GM06990 (cell line): ENCODE measurements around the gene CARD6.
"Not testable (repeated sequence)": the region's sequence is repeated elsewhere in the genome, so short reads cannot be mapped to it uniquely, and the experiment has no call there.

Experiments
- DNase-seq: peaks from one replicate; pipeline ENCODE4 v3.0.0-alpha.2; 2011; ENCODE audit not compliant: insufficient read length; ENCODE audit errors: extremely low read depth
- H3K27me3 ChIP-seq: replicated peaks from 2 replicates; pipeline ENCODE4 v1.6.0; 2011; ENCODE audit warnings: low read length; ENCODE audit not compliant: control insufficient read depth, insufficient read depth
- H3K36me3 ChIP-seq: 2 replicates; pipeline ENCODE4 v1.5.1; 2011; ENCODE audit warnings: low read length; ENCODE audit not compliant: control insufficient read depth, insufficient read depth
- H3K4me3 ChIP-seq: replicated peaks from 2 replicates; pipeline ENCODE4 v1.5.1; 2011; ENCODE audit warnings: low read depth, mild to moderate bottlenecking, control low read depth, low read length
- TF ChIP-seq, protein P1 (sequence below): IDR thresholded peaks from 2 replicates; pipeline ENCODE4 v1.5.1; 2011; ENCODE audit warnings: low read length, control low read depth, mild to moderate bottlenecking, inconsistent platforms; ENCODE audit not compliant: insufficient read depth, poor library complexity, severe bottlenecking

CARD6 gene

GRCh38 chr5:40844565-40844964 is 3.4 kb downstream of the CARD6 start:
- no peak for DNase-seq
- Histone ChIP-seq H3K4me3 (no peak overlapping the region), H3K27me3 (no peaks in the 10 kb centered on the region), H3K36me3 (no peaks in the 10 kb centered on the region)
- TF ChIP-seq, protein P1, sequence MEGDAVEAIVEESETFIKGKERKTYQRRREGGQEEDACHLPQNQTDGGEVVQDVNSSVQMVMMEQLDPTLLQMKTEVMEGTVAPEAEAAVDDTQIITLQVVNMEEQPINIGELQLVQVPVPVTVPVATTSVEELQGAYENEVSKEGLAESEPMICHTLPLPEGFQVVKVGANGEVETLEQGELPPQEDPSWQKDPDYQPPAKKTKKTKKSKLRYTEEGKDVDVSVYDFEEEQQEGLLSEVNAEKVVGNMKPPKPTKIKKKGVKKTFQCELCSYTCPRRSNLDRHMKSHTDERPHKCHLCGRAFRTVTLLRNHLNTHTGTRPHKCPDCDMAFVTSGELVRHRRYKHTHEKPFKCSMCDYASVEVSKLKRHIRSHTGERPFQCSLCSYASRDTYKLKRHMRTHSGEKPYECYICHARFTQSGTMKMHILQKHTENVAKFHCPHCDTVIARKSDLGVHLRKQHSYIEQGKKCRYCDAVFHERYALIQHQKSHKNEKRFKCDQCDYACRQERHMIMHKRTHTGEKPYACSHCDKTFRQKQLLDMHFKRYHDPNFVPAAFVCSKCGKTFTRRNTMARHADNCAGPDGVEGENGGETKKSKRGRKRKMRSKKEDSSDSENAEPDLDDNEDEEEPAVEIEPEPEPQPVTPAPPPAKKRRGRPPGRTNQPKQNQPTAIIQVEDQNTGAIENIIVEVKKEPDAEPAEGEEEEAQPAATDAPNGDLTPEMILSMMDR = no peak

DNA sequence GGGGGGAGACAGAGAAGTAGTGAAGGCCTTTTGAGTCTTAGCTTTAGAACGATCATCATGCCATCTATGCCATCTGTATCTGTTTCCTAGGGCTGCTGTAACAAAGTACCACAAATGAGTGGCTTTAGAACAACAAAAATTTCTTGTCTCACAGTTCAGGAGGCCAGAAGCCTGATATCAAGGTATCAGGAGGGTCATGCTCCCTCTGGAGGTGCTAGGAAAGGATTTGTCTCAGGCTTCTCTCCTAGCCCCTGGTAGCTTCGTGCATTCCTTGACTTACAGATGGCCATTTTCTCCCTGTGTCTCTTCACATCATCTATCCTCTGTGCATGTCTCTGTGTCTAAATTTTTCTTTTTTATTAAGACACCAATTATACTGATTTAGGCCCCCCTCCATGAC is 5.2 kb downstream of the CARD6 start:
- no peak overlapping the region for H3K4me3 ChIP-seq
- H3K27me3 ChIP-seq = no peaks in the 10 kb centered on the region
- H3K36me3 ChIP-seq = no peaks in the 10 kb centered on the region
- TF ChIP-seq, protein P1 = no peak
- DNase-seq = no peak

- H3K4me3 ChIP-seq = no peak overlapping the region
- TF ChIP-seq, protein P1 = no peak
- H3K36me3 ChIP-seq = no peaks in the 10 kb centered on the region
- DNase-seq = no peak
- no peaks in the 10 kb centered on the region for H3K27me3 ChIP-seq
Measured at GRCh38 chr5:40847525-40847924, 6.4 kb downstream of the CARD6 start.

DNA sequence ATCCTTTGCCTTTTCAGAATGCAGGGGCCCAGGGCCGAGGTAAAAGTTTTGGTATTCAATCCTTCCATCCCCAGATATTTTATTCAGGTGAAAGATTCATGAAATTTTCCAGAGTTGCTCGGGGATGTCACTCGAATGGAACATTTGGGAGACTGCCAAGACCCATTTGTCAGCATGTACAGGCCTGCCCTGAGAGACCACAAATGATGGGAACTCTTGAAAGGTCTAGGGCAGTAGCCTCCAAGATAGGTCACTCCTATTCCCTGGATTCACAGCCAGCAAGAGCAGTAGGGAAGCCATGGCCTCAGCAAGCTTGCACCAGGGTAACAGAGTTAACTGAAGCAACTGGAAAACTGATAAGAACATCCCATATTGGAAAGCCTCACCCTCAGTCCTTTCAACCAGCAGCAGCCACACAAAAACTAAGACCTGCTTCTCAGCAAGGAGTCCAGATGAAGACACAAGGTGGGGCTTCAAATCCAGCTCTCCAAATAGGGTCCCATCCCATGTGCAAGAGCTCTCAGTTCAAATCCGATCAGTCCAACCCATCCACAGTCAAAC is 12.5 kb downstream of the CARD6 start:
- no peak for DNase-seq

DNA sequence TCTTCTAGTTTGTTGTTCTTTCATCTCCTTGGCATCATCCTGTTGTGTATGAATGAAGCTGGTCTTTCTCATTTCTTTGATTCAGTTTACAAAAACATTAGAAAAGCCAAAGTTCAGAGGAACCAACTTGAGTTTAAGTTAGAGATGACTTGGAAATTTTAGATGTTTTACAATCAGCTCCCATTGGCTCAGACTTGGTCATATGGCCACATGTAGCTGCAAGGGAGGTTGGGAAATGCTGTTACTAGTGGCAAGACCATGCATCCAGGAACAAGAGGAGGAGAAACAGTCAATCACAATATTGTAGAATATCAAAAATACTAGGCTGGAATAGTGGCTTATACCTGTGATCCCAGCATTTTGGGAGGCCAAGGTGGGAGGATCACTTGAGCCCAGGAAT is 19.5 kb downstream of the CARD6 start:
- H3K27me3 ChIP-seq = no peaks in the 10 kb centered on the region
- no peak for DNase-seq
- H3K36me3 ChIP-seq = no peaks in the 10 kb centered on the region
- no peak overlapping the region for H3K4me3 ChIP-seq
- TF ChIP-seq, protein P1 = no peak

More for the DNA sequence above, 12.5 kb downstream of the CARD6 start:
- TF ChIP-seq, protein P1 = no peak
- Histone ChIP-seq H3K4me3 (no peak overlapping the region), H3K36me3 (no peaks in the 10 kb centered on the region), H3K27me3 (no peaks in the 10 kb centered on the region)

GRCh38 chr5:40865004-40865403 is 23.8 kb downstream of the CARD6 start:
- H3K4me3 ChIP-seq, H3K27me3 ChIP-seq, H3K36me3 ChIP-seq, DNase-seq: not testable (repeated sequence)
